HepG2 (cell line): Measurements from ENCODE around the gene RNMT. TPM values are rescaled to one million over a fixed set of nuclear protein-coding genes. Genes with fewer than 3 reads are reported as not detected.

Experiments
- BHLHE40 ChIP-seq: IDR thresholded peaks from 2 replicates; pipeline ENCODE4 v1.6.1; 2011; ENCODE audit warnings: low read length, improper control_type of control experiment
- EEA1 ChIP-seq: sonication (generic); formaldehyde crosslinking; IDR thresholded peaks from 2 replicates; pipeline ENCODE4 v1.5.1; 2020; ENCODE audit warnings: mild to moderate bottlenecking, missing genetic modification reagents, borderline replicate concordance
- HMGXB4 ChIP-seq, 2 experiments: sonication (generic) in 1 of 2; formaldehyde crosslinking in 1 of 2; IDR thresholded peaks; 2 replicates each; pipeline versions ENCODE4 v1.4.0 to v1.6.1; 2018 to 2020; ENCODE audit warnings: missing genetic modification reagents in 2 of 2, borderline replicate concordance in 1 of 2, low read depth in 1 of 2, mild to moderate bottlenecking in 1 of 2, missing biosample characterization in 1 of 2
- LCORL ChIP-seq, 2 experiments: fragments of 450-650 bp in 1 of 2; sonication (generic) in 1 of 2; formaldehyde crosslinking in 1 of 2; IDR thresholded peaks; 2 replicates each; pipeline versions ENCODE4 v1.5.0 to v1.6.1; 2017 to 2020; ENCODE audit warnings: antibody characterized with exemption in 1 of 2, missing genetic modification reagents in 1 of 2
- MYC ChIP-seq: sonication (generic); formaldehyde crosslinking; IDR thresholded peaks from 2 replicates; pipeline ENCODE4 v1.9.0; 2021; ENCODE audit warnings: missing genetic modification reagents, borderline replicate concordance
- POGZ ChIP-seq: sonication (generic); formaldehyde crosslinking; IDR thresholded peaks from 2 replicates; pipeline ENCODE4 v1.4.0; 2020; ENCODE audit warnings: mild to moderate bottlenecking, missing genetic modification reagents
- TFE3 ChIP-seq: IDR thresholded peaks from 2 replicates; pipeline ENCODE4 v1.6.1; 2016
- XRCC5 ChIP-seq: fragments of 200-400 bp; formaldehyde crosslinking; optimal IDR thresholded peaks from 2 replicates; pipeline ENCODE3; 2017; ENCODE audit warnings: mild to moderate bottlenecking, low read length
- ZBED4 ChIP-seq: sonication (generic); formaldehyde crosslinking; IDR thresholded peaks from 2 replicates; pipeline ENCODE4 v1.4.0; 2020; ENCODE audit warnings: missing genetic modification reagents, borderline replicate concordance
- ZNF552 ChIP-seq: sonication (generic); formaldehyde crosslinking; IDR thresholded peaks from 2 replicates; pipeline ENCODE4 v1.9.0; 2022; ENCODE audit warnings: missing genetic modification reagents, mild to moderate bottlenecking, borderline replicate concordance
- ZNF737 ChIP-seq: sonication (generic); formaldehyde crosslinking; IDR thresholded peaks from 2 replicates; pipeline ENCODE4 v1.5.0; 2020; ENCODE audit warnings: missing genetic modification reagents, mild to moderate bottlenecking, borderline replicate concordance
- ZNF747 ChIP-seq: sonication (generic); formaldehyde crosslinking; IDR thresholded peaks from 2 replicates; pipeline ENCODE4 v1.8.1; 2023; ENCODE audit warnings: missing genetic modification reagents, mild to moderate bottlenecking, borderline replicate concordance
- polyA plus RNA-seq, 8 experiments: library from polyadenylated mRNA; depleted of rRNA in 3 of 8; stranded (reverse) in 7 of 8; unstranded in 1 of 8; fragments of >200 nt; fragmentation: Illumina TruSeq in 4 of 8; extraction: Trizol in 4 of 8; gene quantifications; 2 replicates each; pipeline versions ENCODE4 v1.2.1 to v1.2.3, GENCODE V29; 2011 to 2016; ENCODE audit warnings: low read depth in 4 of 8, missing spikeins in 1 of 8, mixed read lengths in 1 of 8; ENCODE audit not compliant: insufficient read depth in 1 of 8
- total RNA-seq, 5 experiments: library from RNA; depleted of rRNA; stranded (reverse); fragments of >200 nt; fragmentation: Illumina TruSeq; extraction: Trizol; gene quantifications; 2 replicates each; pipeline ENCODE4 v1.2.3, GENCODE V29; 2016; ENCODE audit warnings: low read depth in 1 of 5
- TF ChIP-seq, protein P1 (sequence below), 2 experiments: sonication (generic) in 1 of 2; formaldehyde crosslinking in 1 of 2; IDR thresholded peaks; 2 replicates each; pipeline versions ENCODE4 v1.5.1 to v1.6.1; 2011 to 2020; ENCODE audit warnings: borderline replicate concordance in 1 of 2, low read depth in 1 of 2, low read length in 1 of 2, mild to moderate bottlenecking in 1 of 2, missing genetic modification reagents in 1 of 2, moderate library complexity in 1 of 2

RNMT gene
- total and polyA plus RNA-seq, 2 of the 13 experiments (the other 11 are each of a cell fraction or from before 2014, with no cell fraction given): 22.9 to 24.4 TPM

- TF ChIP-seq ZBED4 (CRISPR knock-in tag) (0 out of 2 replicates have a peak, but pooled peaks have one; percentile 43), XRCC5 (peak; percentile 44), ZNF552 (CRISPR knock-in tag) (no peak), ZNF747 (CRISPR knock-in tag) (no peak), HMGXB4 (CRISPR knock-in tag; IDR thresholded peaks at IDR 0.05; ENCODE audit: borderline replicate concordance in 1 of 2, low read depth in 1 of 2) (peak; percentile 71 to 75; a peak in 3 of 4 replicates), LCORL (IDR thresholded peaks at IDR 0.05) (no peak), LCORL (CRISPR knock-in tag; IDR thresholded peaks at IDR 0.05) (peak; percentile 83), BHLHE40 (no peak), MYC (CRISPR knock-in tag) (no peak), TFE3 (CRISPR knock-in tag) (peak; percentile 45; the same call in 1 of the 2 replicates), EEA1 (CRISPR knock-in tag) (no peak), ZNF737 (CRISPR knock-in tag) (no peak), POGZ (peak; percentile 84)
- TF ChIP-seq, protein P1, sequence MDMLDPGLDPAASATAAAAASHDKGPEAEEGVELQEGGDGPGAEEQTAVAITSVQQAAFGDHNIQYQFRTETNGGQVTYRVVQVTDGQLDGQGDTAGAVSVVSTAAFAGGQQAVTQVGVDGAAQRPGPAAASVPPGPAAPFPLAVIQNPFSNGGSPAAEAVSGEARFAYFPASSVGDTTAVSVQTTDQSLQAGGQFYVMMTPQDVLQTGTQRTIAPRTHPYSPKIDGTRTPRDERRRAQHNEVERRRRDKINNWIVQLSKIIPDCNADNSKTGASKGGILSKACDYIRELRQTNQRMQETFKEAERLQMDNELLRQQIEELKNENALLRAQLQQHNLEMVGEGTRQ (IDR thresholded peaks at IDR 0.05; ENCODE audit: low read depth, low read length): no peak
- TF ChIP-seq, protein P1 (CRISPR knock-in tag; IDR thresholded peaks at IDR 0.05; ENCODE audit: borderline replicate concordance): no peak
These were observed 74.2 kb downstream of the RNMT start (continued) for GRCh38 chr18:13800505-13801259.
